GM19452 (cell line): ENCODE data around the gene NR1D1.

Experiments
- ATAC-seq: cut with Tn5 transposase; IDR thresholded peaks from one replicate; pipeline ENCODE4 v1.9.1; 2021; ENCODE audit not compliant: unreplicated experiment

The NR1D1 gene

GRCh38 chr17:40097931-40098845 lies 2.2 kb downstream of the NR1D1 start:
- ATAC-seq, result no peak

GRCh38 chr17:40097087-40097486 lies 3.3 kb downstream of the NR1D1 start:
- ATAC-seq, result no peak

GRCh38 chr17:40095944-40096791 lies 4.2 kb downstream of the NR1D1 start:
- peak; percentile 48 for ATAC-seq

GRCh38 chr17:40095351-40095943 lies 4.9 kb downstream of the NR1D1 start:
- ATAC-seq, result no peak

- ATAC-seq, result no peak
Measured at GRCh38 chr17:40094874-40095273, 5.5 kb downstream of the NR1D1 start.

- ATAC-seq, result no peak
Measured at GRCh38 chr17:40093580-40094201, 6.7 kb downstream of the NR1D1 start.

GRCh38 chr17:40093005-40093579 lies 7.3 kb downstream of the NR1D1 start:
- ATAC-seq, result no peak

- no peak for ATAC-seq
Measured at GRCh38 chr17:40092581-40092980, 7.8 kb downstream of the NR1D1 start.

GRCh38 chr17:40091691-40092397 lies 8.5 kb downstream of the NR1D1 start:
- ATAC-seq, result no peak

GRCh38 chr17:40090237-40091119 lies 9.9 kb downstream of the NR1D1 start:
- ATAC-seq, result no peak

- no peak for ATAC-seq
Measured at GRCh38 chr17:40089077-40089895, 11.1 kb downstream of the NR1D1 start.

GRCh38 chr17:40087903-40088718 lies 12.3 kb downstream of the NR1D1 start:
- ATAC-seq, result no peak

GRCh38 chr17:40087049-40087794 lies 13.2 kb downstream of the NR1D1 start:
- no peak for ATAC-seq

- ATAC-seq, result no peak
Measured at GRCh38 chr17:40086150-40087044, 14.0 kb downstream of the NR1D1 start.

GRCh38 chr17:40084477-40084876 lies 15.9 kb downstream of the NR1D1 start:
- no peak for ATAC-seq

GRCh38 chr17:40079545-40079944 lies 20.8 kb downstream of the NR1D1 start:
- ATAC-seq, result no peak
